PFSK-1 (cell line): ENCODE data around the gene MAP3K9.

Experiments
- FOXP2 ChIP-seq: optimal IDR thresholded peaks from 2 replicates; pipeline ENCODE3; 2011; ENCODE audit warnings: borderline replicate concordance, control low read depth, inconsistent platforms; ENCODE audit not compliant: insufficient read depth; ENCODE audit errors: extremely low read length, extremely low read depth
- POLR2AphosphoS5 ChIP-seq: IDR thresholded peaks from 2 replicates; pipeline ENCODE4 v1.6.1; 2012; ENCODE audit warnings: low read depth, mild to moderate bottlenecking, control low read depth, low read length, moderate library complexity
- REST ChIP-seq, 2 experiments: IDR thresholded peaks; 2 replicates each; pipeline versions ENCODE4 v1.6.1 to v1.8.0; 2011 to 2012; ENCODE audit warnings: low read depth in 2 of 2, low read length in 2 of 2, control low read depth in 1 of 2, inconsistent platforms in 1 of 2, mild to moderate bottlenecking in 1 of 2, moderate library complexity in 1 of 2; ENCODE audit not compliant: insufficient read depth in 1 of 2
- SIN3A ChIP-seq: IDR thresholded peaks from 2 replicates; pipeline ENCODE4 v1.6.1; 2012; ENCODE audit warnings: mild to moderate bottlenecking, low read length, moderate library complexity, borderline replicate concordance; ENCODE audit not compliant: insufficient read depth
- TAF1 ChIP-seq: IDR thresholded peaks from 2 replicates; pipeline ENCODE4 v1.6.1; 2012; ENCODE audit warnings: low read length, control low read depth, borderline replicate concordance; ENCODE audit not compliant: insufficient read depth

Gene MAP3K9

GRCh38 chr14:70833884-70834283 lies 24.6 kb upstream of the MAP3K9 start:
- TF ChIP-seq REST (IDR thresholded peaks at IDR 0.05; ENCODE audit: insufficient read depth in 1 of 2, low read depth in 2 of 2, low read length in 2 of 2) (no peak), SIN3A (no peak), TAF1 (no peak)

- TF ChIP-seq FOXP2: no peak
- TF ChIP-seq POLR2AphosphoS5: no peak
- no peak for TF ChIP-seq REST (IDR thresholded peaks at IDR 0.05; ENCODE audit: insufficient read depth in 1 of 2, low read depth in 2 of 2, low read length in 2 of 2)
- TF ChIP-seq TAF1: no peak
- no peak for TF ChIP-seq SIN3A
Observed at GRCh38 chr14:70832561-70833305, 23.4 kb upstream of the MAP3K9 start.

- TF ChIP-seq TAF1 (no peak), FOXP2 (no peak), POLR2AphosphoS5 (no peak), REST (IDR thresholded peaks at IDR 0.05; ENCODE audit: insufficient read depth in 1 of 2, low read depth in 2 of 2, low read length in 2 of 2) (no peak), SIN3A (no peak)
Observed at GRCh38 chr14:70830998-70831781, 21.9 kb upstream of the MAP3K9 start.

- TF ChIP-seq POLR2AphosphoS5 (no peak), TAF1 (no peak), SIN3A (no peak), REST (IDR thresholded peaks at IDR 0.05; ENCODE audit: insufficient read depth in 1 of 2, low read depth in 2 of 2, low read length in 2 of 2) (no peak), FOXP2 (no peak)
Observed at GRCh38 chr14:70828188-70828587, 18.9 kb upstream of the MAP3K9 start.
